Endometrial microvascular endothelial cells (primary cell): ENCODE data around the gene LRFN3. TPM values are rescaled to one million over a fixed set of nuclear protein-coding genes. Genes with fewer than 3 reads are reported as not detected.
"Not testable (repeated sequence)": the region's sequence is repeated elsewhere in the genome, so short reads cannot be mapped to it uniquely, and the experiment has no call there.

Experiments
- in situ Hi-C: cut with HindIII; loops from 2 replicates; pipeline ENCODE4 v1.10.0; 2017; ENCODE audit warnings: low sequenced_read_pairs, low pct_unique_long_range_greater_than_20kb; ENCODE audit errors: inconsistent ontology term
- total RNA-seq: library from RNA; depleted of rRNA; stranded (reverse); fragments of >200 nt; gene quantifications from one replicate; pipeline ENCODE4 v1.2.3, GENCODE V29; 2015; ENCODE audit errors: inconsistent ontology term

Gene LRFN3, protein sequence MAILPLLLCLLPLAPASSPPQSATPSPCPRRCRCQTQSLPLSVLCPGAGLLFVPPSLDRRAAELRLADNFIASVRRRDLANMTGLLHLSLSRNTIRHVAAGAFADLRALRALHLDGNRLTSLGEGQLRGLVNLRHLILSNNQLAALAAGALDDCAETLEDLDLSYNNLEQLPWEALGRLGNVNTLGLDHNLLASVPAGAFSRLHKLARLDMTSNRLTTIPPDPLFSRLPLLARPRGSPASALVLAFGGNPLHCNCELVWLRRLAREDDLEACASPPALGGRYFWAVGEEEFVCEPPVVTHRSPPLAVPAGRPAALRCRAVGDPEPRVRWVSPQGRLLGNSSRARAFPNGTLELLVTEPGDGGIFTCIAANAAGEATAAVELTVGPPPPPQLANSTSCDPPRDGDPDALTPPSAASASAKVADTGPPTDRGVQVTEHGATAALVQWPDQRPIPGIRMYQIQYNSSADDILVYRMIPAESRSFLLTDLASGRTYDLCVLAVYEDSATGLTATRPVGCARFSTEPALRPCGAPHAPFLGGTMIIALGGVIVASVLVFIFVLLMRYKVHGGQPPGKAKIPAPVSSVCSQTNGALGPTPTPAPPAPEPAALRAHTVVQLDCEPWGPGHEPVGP
- 2.5 TPM for total RNA-seq

- in situ Hi-C loops = no loop called here
Observed at GRCh38 chr19:35935911-35936737, at the start of gene LRFN3. TSS of gene LRFN3 (plus strand) at chr19:35936374. CDS start at chr19:35939426, 3,052 bp downstream.

DNA sequence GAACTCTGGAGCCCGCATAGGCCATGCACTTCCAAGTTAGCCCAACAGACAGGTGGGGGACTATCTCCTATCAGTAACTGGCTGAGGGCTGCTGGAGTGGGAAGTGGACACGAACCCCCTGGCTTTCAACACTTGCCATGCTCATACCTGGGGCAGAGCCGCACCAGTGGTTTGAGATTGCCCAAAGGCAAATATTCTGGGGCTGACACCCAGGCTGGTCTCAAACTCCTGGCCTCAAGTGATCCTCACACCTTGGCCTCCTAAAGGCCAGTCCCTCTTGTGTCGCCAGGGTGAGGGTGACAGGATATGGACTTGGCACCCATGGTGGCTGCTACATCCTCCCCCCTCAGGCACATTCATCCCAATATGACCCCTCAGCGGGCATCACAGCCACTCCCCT is 49.0 kb upstream of the LRFN3 start:
- in situ Hi-C loops = no loop called here

- in situ Hi-C loops = no loop called here
Observed at GRCh38 chr19:35888398-35888797, 47.8 kb upstream of the LRFN3 start.

DNA sequence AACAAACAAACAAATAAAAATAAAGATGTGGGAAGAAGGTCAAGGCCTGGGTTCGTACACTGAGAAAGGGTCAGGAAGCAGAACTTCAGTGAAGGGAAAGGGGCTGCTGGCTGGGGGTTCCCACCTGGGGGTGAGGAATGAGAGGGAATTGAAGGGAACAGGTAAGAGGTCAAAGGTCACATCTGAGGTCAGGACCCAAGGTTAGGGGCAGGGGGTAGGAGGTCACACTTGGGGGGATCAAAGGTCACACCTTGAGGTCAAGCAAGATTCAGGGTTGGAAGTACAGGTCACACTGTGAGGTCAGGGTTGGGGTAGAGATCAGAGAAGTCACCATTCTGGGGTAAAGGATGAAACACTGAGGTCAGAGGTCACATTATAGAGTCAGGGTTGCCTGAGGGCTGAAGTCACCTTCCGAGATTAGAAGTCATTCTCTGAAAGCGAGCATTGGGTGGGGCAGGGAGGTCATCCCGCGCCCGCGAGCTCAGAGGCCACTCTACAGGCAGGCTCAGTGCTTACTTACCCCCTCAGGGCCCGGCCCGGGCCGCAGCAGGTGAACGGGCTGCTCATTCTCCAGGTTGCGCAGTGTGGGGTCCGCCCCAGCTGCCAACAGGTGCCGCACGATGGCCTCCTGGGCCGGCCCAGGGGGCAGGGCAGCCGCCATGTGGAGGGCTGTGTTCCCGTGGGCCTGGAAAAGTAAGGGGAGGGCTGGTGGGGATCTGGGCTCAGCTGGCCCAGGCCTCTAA is 46.6 kb upstream of the LRFN3 start:
- in situ Hi-C loops = no loop called here

- in situ Hi-C loops = no loop called here
Observed at GRCh38 chr19:35890113-35890650, 46.0 kb upstream of the LRFN3 start.

- in situ Hi-C loops = not testable (repeated sequence)
Observed at GRCh38 chr19:35891819-35892218, 44.4 kb upstream of the LRFN3 start.

DNA sequence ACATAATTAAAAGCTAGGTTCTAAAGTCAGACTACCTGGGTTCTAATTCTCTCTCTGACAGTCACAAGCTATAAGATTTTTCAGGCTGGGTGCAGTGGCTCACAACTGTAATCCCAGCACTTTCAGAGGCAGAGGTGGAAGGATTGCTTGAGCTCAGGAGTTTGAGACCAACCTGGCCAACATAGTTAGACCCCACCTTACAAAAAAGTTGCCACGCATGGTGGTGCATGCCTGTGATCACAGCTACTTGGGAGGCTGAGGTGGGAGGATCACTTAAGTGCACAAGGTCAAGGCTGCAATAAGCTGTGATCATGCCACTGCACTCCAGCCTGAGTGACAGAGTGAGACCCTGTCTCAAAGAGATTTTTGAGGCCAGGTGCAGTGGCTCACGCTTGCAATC is 41.8 kb upstream of the LRFN3 start:
- in situ Hi-C loops = no loop called here

- in situ Hi-C loops = no loop called here
Observed at GRCh38 chr19:35895911-35896642, 40.1 kb upstream of the LRFN3 start.

DNA sequence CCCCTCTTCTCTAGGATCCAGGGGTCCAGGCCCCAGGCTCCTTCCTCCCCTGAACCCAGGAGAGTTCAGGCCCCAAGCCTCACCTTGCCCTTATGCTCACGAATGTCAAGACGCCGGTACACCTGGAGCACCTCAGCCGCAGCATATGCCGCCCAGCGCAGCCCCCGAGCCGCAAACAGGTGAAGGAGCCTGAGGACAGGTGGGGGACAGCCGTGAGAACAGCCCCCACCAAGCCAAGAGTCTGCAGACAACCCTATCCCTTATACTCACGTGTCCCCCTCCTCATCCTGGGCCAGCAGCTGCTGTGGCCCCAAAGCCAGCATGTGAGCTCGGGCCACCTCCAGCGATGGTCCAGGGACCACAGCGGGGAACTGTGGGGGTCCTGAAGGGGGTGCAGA is 39.5 kb upstream of the LRFN3 start:
- in situ Hi-C loops = no loop called here

DNA sequence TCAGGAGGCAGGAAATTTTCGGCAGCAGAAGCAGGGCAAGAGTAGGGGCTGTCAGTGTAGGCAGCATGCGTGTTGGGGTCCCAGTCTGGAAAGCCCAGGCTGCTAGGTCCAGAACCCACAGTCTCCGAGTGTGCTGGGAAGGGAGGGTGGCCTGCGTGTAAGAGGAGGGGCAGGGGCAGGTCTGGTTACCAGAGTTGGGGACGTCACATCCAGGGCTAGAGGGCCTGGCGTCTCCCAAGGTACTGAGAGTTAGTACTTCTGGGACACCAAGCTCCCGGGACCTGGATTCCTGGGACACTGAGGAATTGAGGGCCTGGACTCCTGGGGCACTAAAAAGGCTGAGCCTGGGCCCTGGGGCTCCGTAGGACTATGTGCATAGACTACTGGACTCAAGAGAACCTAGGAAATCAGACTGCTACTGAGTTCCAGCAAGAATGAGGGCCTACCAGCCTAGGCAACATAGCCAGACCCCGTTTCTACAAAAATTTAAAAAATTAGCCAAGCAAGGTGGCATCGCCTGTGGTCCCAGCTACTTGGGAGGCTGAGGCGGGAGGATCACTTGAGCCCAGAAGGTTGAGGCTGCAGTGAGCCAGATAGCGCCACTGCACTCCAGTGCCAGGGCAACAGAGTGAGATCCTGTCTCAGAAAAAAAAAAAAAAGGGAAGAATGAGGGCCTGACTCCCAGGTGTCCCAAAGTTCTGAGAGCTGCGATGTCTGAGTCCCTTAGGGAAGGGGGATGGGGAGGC is 38.3 kb upstream of the LRFN3 start:
- in situ Hi-C loops = no loop called here

- in situ Hi-C loops = no loop called here
Observed at GRCh38 chr19:35898499-35898809, 37.7 kb upstream of the LRFN3 start.

- in situ Hi-C loops = no loop called here
Observed at GRCh38 chr19:35899547-35900214, 36.5 kb upstream of the LRFN3 start.

DNA sequence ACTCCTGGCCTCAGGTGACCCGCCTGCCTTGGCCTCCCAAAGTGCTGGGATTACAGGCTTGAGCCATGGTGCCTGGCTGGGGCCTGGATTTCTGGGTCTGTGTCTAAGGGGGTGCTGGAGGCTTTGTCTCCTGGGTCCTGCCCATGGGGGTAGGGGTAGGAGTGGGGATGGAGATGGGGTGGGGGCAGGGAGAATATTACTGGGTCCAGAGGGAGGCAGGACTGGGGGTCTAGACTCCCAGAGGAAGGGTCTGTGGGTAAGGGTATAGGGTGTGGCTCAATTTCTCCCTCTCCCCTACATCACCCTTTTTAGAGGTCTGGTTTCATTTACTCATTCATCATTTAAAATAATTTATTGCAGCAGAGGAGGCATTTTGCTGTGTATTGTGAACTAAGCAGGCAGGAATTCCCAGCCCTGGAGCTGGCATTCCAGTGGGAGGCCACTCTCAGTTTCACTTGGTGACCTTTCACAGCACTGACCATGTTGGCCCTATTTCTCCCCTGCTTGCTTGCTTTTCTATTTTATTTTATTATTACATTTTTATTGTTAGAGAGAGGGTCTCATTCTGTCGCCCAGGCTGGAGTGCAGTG is 35.0 kb upstream of the LRFN3 start:
- in situ Hi-C loops = no loop called here

- in situ Hi-C loops = no loop called here
Observed at GRCh38 chr19:35901854-35902661, 34.1 kb upstream of the LRFN3 start, which contains the start of gene HCST. TSS of gene HCST (plus strand) at chr19:35902529. CDS start at chr19:35902594, 65 bp downstream.

DNA sequence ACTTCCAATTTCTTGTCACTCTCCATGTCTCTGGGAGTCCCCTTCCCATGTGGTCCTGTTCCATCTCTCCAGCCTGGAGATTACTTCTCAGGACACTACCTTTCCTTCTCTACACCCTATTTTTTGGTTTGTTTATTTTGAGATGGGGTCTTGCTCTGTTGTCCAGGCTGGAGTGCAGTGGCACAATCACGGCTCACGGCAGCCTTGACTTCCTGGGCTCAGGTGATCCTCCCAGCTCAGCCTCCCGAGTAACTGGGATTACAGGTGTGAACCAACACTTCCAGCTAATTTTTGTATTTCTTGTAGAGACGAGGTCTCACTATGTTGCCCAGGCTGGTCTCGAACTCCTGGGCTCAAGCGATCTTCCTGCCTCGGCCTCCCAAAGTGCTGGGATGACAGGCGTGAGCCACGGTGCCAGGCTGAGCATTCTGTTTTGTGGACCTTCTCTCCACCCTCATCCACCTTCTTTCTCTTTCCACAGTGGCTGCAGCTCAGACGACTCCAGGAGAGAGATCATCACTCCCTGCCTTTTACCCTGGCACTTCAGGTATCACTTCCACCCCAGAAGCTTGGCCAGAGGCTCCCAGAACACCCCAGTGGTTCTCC is 33.2 kb upstream of the LRFN3 start:
- in situ Hi-C loops = no loop called here
